MM.1S (cell line): ENCODE results near the gene NIM1K.

ENCODE experiments used
- EZH2 ChIP-seq: fragments of 300-600 bp; sonication (generic); optimal IDR thresholded peaks from 2 replicates; pipeline ENCODE3; 2017; ENCODE audit warnings: low read depth, mild to moderate bottlenecking, antibody characterized with exemption, low read length, mixed read lengths
- EZH2phosphoT487 ChIP-seq: fragments of 300-600 bp; sonication (generic); IDR thresholded peaks from 2 replicates; pipeline ENCODE4 v1.6.1; 2018; ENCODE audit warnings: antibody characterized with exemption, low read length
- TF ChIP-seq, protein P1 (sequence below): fragments of 300-600 bp; sonication (generic); IDR thresholded peaks from 2 replicates; pipeline ENCODE4 v1.5.1; 2016; ENCODE audit warnings: antibody characterized with exemption, low read length, mixed read lengths

DNA sequence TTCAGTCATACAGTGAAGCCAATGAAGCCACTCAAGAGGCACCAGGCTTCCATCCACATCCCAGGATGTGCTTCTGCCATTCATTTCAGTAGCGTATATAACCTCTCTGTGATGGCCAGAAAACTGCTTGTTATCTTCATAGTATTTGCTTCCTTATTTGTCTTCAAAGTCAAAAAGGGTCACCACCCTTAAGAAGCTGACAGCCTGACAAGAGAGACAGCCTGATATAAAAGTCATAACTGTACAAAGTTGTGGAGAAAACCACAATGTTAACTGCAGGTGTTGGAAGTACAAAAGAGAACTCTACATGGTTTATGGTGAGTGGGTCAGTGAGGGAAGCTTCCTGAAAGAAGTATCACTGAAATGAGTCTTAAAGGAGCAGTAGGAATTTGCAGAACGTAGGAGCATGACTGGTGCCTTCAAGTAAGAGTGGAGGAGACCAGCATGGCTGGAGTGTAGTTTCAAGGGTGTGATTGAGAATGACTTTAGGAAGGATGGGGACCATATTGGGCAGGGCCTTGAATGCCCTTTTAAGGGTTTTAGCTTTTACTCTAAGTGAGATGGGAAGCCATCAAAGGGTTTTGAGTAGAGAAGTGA, 33.7 kb downstream of the NIM1K start:
- TF ChIP-seq, protein P1, sequence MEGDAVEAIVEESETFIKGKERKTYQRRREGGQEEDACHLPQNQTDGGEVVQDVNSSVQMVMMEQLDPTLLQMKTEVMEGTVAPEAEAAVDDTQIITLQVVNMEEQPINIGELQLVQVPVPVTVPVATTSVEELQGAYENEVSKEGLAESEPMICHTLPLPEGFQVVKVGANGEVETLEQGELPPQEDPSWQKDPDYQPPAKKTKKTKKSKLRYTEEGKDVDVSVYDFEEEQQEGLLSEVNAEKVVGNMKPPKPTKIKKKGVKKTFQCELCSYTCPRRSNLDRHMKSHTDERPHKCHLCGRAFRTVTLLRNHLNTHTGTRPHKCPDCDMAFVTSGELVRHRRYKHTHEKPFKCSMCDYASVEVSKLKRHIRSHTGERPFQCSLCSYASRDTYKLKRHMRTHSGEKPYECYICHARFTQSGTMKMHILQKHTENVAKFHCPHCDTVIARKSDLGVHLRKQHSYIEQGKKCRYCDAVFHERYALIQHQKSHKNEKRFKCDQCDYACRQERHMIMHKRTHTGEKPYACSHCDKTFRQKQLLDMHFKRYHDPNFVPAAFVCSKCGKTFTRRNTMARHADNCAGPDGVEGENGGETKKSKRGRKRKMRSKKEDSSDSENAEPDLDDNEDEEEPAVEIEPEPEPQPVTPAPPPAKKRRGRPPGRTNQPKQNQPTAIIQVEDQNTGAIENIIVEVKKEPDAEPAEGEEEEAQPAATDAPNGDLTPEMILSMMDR: no peak
- TF ChIP-seq EZH2 (no peak), EZH2phosphoT487 (no peak)
